ENCODE measurements around the gene ALX4.

The ALX4 gene

DNA sequence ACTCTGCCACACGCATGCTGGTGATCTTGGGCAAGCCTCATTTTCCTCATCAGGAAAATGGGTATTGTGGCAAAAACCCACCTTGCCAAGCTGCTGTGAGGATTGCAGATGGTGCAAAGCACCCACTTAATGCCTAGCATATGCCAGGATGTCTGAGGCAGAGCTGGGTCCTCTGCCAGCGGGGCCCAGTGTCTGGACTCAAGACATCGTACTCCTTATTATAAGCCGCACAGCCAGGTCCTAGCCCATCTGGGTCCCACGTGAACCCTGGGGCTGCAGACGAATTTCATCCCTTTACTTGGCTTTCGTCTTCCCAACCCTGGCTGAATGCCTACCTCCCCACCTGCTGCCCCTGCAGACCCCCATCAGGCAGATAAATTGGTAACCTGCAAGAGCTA is 34.5 kb upstream of the ALX4 start:
- TF ChIP-seq POLR2A (IDR thresholded peaks at IDR 0.05; ENCODE audit: low read length), result no peak
- no peak for TF ChIP-seq GATA1 (IDR thresholded peaks at IDR 0.05; ENCODE audit: low read depth, low read length)

DNA sequence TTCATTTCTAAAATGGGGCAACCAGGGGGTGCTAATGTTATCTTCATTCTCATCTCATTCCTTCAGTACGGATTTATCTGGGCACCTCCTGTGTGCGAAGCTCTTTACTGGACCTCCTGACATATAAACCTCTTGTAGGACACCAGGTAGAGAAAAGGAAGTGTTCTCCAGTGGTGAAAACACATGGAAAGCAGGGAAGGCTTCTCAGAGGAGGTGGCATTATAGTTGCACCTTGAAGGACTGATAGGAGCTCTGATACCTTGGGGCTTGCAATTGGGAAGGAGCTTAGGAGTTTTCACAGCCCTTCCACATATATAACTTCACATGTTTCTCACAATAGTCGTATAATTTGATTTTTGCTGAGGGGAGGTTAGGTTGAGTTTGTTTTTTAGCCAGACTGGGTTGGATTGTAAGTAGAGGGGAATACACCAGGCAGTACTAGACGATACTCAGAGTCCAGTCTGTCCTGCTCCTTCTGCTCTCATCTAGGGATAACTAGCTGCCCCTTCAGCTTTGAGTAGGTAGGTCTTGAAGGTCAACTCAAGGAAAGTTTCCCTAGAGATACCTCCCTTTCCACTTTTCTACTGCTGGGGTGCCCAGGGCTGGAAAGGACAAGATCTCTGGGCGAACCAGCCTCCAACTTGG is 34.0 kb upstream of the ALX4 start:
- DNase-seq, result no peak
- TF ChIP-seq POLR2A (IDR thresholded peaks at IDR 0.05; ENCODE audit: low read length), result no peak
- TF ChIP-seq GATA1 (IDR thresholded peaks at IDR 0.05; ENCODE audit: low read depth, low read length), result no peak

More for the DNA sequence above, 34.5 kb upstream of the ALX4 start:
- no peak for DNase-seq

DNA sequence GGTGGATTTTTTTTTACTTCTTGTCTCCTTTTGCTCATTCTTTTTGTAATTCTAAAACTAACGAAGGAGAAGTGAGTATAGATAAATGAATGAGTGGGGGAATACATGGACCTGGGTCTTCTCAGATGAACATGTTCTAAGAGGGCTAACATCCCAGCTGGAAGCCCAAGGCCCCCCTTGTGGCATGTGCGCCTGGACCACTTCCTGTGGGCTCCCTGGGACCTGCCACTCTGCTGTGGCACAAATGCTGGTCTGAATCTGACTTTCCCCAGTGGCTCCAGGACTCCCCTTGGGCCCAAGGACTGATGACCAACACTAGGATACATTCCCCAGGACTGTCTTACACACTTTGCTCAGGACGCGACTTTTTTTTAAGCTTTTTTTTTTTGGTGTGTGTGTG is 32.7 kb upstream of the ALX4 start:
- no peak for DNase-seq
- no peak for TF ChIP-seq POLR2A (IDR thresholded peaks at IDR 0.05; ENCODE audit: low read length)
- no peak for TF ChIP-seq GATA1 (IDR thresholded peaks at IDR 0.05; ENCODE audit: low read depth, low read length)

DNA sequence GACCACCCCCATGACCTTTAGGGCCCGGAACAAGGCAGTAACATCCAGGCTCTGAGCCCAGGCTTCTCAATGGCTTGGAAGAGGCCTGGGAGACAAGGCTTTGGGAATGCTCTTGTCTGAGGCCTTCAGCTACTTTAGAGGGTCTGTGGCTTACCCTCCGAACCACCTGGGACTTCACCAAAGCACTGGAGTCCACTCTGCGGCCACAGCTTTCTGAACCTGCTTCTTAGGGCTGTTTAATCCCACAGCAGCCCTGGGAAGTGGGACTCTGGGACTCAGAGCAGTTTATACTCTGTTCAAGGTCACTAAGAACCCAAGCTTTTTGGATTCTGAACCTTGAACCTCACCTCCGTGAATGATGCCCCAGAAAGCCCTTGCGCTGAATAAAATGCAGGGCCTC is 30.7 kb upstream of the ALX4 start:
- no peak for DNase-seq
- TF ChIP-seq POLR2A (IDR thresholded peaks at IDR 0.05; ENCODE audit: low read length), result no peak
- TF ChIP-seq GATA1 (IDR thresholded peaks at IDR 0.05; ENCODE audit: low read depth, low read length), result no peak

DNA sequence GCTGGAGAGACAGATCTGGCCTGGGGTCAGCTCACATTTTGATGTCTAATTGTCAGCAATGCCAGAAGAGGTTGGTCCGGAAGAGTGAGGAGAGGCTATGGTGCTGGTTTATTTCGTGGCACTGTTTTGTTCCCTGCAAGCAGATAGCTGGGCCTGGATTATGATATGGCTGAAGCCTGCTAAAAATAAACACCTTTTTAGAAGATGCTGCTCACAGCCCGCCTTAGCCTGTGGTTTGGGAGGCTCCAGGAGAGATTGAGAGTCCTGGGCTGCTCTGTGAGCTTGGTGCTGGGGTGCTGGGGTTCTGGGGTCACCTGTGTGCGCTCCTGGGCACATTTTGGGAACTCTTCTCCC is 29.6 kb upstream of the ALX4 start:
- no peak for DNase-seq
- TF ChIP-seq POLR2A (IDR thresholded peaks at IDR 0.05; ENCODE audit: low read length), result no peak
- no peak for TF ChIP-seq GATA1 (IDR thresholded peaks at IDR 0.05; ENCODE audit: low read depth, low read length)

DNA sequence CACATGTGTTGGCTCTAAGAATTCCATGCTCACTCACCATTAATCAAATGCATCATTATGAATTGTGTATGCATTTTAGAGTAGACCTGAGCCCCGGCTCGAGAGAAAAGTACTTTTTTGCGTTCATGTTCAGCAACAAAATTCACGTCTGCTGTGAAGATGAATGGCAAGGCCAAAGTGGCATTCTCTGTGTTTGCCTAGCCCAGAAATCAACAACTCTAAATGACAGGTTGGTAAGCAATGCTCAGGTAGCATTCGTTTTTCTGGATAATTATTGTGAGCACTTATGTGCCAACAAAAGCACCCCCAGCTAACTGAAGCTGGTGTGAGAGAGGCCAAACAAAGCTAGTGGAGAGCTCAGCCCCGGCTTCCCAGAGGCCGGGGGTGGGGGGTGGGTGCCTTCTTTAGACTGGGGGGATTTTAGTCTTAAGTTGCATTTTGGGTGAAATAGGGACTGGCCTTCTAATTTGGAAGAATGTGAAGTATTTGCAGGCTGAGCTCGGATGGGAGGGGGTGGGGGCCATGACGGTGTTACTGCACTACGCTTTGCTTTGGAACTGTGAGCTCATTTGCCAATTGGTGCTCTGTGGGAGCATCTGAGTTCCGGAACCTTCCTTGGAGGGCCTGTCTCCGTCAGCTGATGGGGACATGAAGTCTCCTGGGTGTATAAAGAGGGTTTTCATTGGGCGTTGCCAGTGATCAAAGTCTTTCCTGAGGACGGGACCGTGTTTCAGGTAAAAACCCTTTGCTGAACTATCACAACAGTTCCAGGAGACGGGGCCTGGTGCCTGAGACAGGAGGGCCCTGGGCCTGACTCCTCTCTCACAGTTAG is 29.0 kb upstream of the ALX4 start:
- no peak for DNase-seq
- TF ChIP-seq GATA1 (IDR thresholded peaks at IDR 0.05; ENCODE audit: low read depth, low read length) (no peak), POLR2A (IDR thresholded peaks at IDR 0.05; ENCODE audit: low read length) (no peak)

DNA sequence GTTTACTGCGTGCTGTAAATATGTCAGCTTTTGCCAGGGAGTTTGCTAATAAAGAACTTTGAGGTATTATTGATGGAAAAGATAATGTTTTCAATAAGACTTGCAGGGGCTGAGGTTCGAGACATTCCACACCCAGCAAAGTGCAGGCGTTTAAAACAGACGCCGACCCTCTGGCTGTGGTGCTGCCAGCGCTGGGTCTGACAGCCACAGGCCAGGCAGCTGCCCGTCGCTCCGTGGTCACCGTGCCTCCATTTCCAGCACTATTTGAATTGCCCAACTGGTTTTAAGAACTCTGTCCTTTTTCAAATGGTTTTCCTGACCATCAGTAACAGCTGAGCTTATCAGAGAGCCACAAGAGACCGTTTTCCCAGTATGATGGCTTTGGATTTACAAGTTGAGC is 28.1 kb upstream of the ALX4 start:
- no peak for DNase-seq
- no peak for TF ChIP-seq GATA1 (IDR thresholded peaks at IDR 0.05; ENCODE audit: low read depth, low read length)
- no peak for TF ChIP-seq POLR2A (IDR thresholded peaks at IDR 0.05; ENCODE audit: low read length)

DNA sequence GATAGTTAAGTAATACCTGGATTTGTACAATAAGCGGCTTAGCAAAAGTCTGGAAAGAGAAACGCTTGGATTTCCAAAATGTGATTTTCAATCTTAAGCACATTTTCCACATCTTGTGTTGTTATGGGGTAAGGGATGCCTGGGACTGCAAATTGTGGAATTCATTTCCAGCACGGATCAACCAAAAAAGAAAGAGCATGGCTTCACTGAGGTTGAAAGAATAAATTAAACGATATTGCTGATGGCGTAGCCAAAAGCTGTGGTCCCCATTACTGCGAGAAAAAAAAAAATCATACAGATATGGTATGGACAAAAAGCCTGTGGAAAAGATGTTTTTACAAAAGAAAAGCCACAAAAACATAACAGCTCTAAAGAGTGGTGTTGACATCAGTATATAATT is 26.0 kb upstream of the ALX4 start:
- no peak for DNase-seq
- TF ChIP-seq POLR2A (IDR thresholded peaks at IDR 0.05; ENCODE audit: low read length), result no peak
- no peak for TF ChIP-seq GATA1 (IDR thresholded peaks at IDR 0.05; ENCODE audit: low read depth, low read length)

DNA sequence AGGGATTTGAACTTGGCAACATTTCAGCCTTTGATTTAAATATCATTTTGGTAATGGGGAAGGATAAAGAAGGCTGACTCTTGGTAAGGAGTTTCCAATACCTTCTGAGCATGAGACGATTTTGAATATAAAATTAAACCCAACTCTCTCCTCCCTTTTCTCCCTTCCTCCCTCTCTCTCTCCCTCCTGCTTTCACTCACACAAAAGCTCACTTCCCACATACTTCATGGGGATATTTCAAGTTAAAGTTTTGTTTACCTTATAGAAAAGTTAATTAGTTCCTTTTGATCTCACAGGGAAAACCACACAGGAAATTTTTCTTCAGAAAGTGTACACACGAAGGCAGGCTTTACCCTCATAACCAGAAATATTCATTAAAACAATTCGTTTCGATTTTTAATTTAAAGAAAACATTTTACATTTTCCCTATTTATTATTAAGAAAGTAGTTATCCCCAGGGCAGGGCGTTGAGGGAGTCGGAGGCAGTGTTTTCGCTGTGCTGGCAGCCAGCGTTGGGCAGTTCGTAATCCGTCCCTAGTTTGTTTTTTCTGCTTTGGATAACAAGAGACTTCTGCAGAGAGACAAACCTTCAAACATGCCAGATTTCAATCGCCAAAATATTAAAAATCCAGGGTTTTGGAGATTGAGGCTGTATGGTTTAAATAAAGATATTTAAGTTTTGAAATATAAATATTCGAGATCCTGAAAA is 25.3 kb upstream of the ALX4 start:
- TF ChIP-seq POLR2A (IDR thresholded peaks at IDR 0.05; ENCODE audit: low read length), result no peak
- TF ChIP-seq GATA1 (IDR thresholded peaks at IDR 0.05; ENCODE audit: low read depth, low read length), result no peak
- DNase-seq, result no peak

DNA sequence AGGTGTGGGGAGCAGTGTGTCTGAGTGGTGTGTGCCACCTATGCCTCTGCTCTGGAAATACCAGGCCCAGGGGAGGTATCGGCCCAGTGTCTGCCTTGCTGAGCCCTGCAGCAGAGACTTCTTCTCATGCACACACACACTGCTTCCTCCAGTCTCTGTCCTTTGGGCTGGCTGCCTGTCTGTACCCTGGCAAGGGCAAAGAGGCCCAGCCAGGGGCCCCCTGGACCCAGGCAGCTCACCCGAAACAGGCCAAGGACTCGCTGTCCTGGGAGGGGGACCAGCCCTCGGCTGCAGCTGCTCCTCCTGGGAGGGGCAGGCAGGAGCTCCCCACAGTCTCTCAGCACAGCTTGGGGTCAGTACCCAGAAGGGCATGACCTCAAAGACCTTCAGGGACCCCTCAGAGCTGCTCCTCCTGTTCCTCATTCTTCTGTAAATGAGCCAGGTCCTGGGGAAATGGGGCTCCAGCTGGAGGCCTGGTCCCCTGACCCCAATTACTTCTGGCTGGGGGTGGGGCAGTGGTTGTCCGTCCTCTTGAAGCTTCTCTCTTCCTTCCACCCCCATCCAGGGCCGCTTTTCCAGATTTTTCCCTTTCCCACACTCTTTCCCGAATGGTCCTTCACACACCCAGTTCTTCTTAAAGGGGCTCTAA is 24.5 kb upstream of the ALX4 start:
- TF ChIP-seq POLR2A (IDR thresholded peaks at IDR 0.05; ENCODE audit: low read length) (no peak), GATA1 (IDR thresholded peaks at IDR 0.05; ENCODE audit: low read depth, low read length) (no peak)
- DNase-seq, result no peak

DNA sequence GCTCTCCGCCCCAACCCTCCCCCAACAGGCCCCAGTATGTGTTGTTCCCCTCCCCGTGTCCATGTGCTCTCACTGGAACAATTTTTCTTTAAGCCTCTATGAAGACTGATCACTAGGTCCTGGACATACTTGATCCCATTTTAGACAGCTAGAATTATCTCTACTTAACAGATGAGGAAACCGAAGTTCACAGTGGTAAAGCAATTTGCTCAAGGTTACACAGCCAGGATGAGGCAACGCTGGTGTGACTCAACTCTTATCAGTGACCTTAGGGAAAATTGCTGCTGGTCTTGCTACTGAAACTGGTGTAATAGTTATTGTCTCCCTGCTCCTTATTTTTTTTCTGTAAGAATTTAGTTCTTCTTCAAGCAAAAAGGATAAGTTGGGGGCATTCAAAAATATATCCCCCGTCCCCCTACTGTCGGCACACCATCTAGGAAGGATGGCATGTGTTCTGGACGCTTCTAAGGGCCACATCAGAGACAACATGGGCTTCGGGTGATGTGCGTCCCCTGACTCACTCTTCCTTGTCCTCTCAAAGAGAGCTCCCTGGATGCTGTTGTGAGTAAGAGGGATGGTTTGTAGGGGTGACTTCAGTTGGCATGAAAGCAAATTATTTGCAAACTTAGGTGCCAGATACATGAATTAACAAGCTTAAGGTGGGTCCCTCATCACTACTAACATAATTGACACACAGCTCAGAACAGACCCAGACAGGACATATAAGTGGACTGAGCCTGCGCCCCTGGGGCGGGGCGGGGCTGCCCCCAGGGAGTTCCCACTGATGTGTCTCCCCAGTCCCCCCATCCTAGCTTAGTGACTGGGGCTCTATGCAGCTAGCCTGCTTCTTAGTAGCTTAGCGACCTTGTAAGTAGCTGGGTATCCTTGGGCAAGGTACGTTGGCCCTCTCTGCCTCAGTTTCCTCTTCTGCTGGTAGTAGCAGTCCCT is 23.6 kb upstream of the ALX4 start:
- DNase-seq, result peak; percentile 48 to 74
- TF ChIP-seq GATA1 (IDR thresholded peaks at IDR 0.05; ENCODE audit: low read depth, low read length) (no peak), POLR2A (IDR thresholded peaks at IDR 0.05; ENCODE audit: low read length) (no peak)

DNA sequence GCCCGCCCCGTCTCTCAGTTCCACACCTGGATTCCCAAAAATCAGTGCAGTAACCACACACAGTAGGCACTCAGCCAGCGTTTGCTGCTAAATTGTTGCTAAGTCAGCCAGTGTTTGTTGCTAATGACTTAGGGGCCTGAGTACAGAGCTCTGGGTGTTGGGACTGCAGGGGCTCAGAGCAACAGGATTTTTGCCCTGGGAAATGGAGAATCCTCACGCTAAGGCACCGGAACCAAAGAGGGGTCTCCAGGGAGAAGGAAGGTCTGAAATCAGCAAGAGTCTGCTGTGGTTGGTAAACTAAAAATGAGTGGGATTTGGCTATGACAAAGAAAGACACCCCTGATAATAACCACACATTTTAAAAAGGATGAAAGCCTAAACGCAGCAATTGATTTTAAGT is 22.7 kb upstream of the ALX4 start:
- no peak for DNase-seq
- no peak for TF ChIP-seq GATA1 (IDR thresholded peaks at IDR 0.05; ENCODE audit: low read depth, low read length)
- no peak for TF ChIP-seq POLR2A (IDR thresholded peaks at IDR 0.05; ENCODE audit: low read length)

Measured in erythroblast (primary cell).